CD14-positive monocyte (primary cell): ENCODE results near the gene SASH1. TPM values are rescaled to one million over a fixed set of nuclear protein-coding genes. Genes with fewer than 3 reads are reported as not detected.

Experiments
- DNase-seq, 3 donors: peaks; one replicate each; pipeline ENCODE4 v3.0.0-alpha.2; 2011 to 2022
- H2AFZ ChIP-seq: 2 replicates; pipeline ENCODE4 v1.6.0; 2012; ENCODE audit warnings: mild to moderate bottlenecking, low read depth, low read length, inconsistent platforms; ENCODE audit not compliant: insufficient read depth, poor library complexity, severe bottlenecking
- H3K27ac ChIP-seq, 2 donors: 1 replicate in 1 of 2; 2 replicates in 1 of 2; pipeline ENCODE4 v1.5.1; 2012 to 2013; ENCODE audit warnings: low read length in 2 of 2, control low read depth in 1 of 2, inconsistent platforms in 1 of 2, low read depth in 1 of 2, mild to moderate bottlenecking in 1 of 2
- H3K27me3 ChIP-seq, 2 donors: one replicate each; pipeline versions ENCODE4 v1.6.0 to v1.6.1; 2011 to 2013; ENCODE audit warnings: low read length in 2 of 2; ENCODE audit not compliant: control insufficient read depth in 2 of 2, insufficient read depth in 2 of 2
- H3K36me3 ChIP-seq, 2 donors: replicated peaks in 1 of 2; 1 replicate in 1 of 2; 2 replicates in 1 of 2; pipeline versions ENCODE4 v1.5.1 to v1.6.1; 2012 to 2013; ENCODE audit warnings: low read length in 2 of 2, control low read depth in 1 of 2, inconsistent platforms in 1 of 2, mild to moderate bottlenecking in 1 of 2; ENCODE audit not compliant: insufficient read depth in 2 of 2, control insufficient read depth in 1 of 2
- H3K4me1 ChIP-seq, 2 donors: 1 replicate in 1 of 2; 2 replicates in 1 of 2; pipeline versions ENCODE4 v1.5.1 to v1.6.1; 2012 to 2013; ENCODE audit warnings: low read length in 2 of 2, control low read depth in 1 of 2, inconsistent platforms in 1 of 2, mild to moderate bottlenecking in 1 of 2, moderate library complexity in 1 of 2; ENCODE audit not compliant: insufficient read depth in 2 of 2, control insufficient read depth in 1 of 2
- H3K4me2 ChIP-seq: replicated peaks from 2 replicates; pipeline ENCODE3; 2012; ENCODE audit warnings: low read length, moderate library complexity, mild to moderate bottlenecking; ENCODE audit not compliant: poor library complexity, severe bottlenecking; ENCODE audit errors: extremely low read depth
- H3K4me3 ChIP-seq, 3 experiments: fragments of 200-600 bp in 1 of 3; sonication (generic) in 1 of 3; replicated peaks in 1 of 3; 1 replicate in 2 of 3; 2 replicates in 1 of 3; pipeline ENCODE4 v1.5.1; 2011 to 2013; ENCODE audit warnings: low read length in 3 of 3, mild to moderate bottlenecking in 3 of 3, control low read depth in 2 of 3, low read depth in 2 of 3, inconsistent platforms in 1 of 3, moderate library complexity in 1 of 3
- H3K79me2 ChIP-seq: 2 replicates; pipeline ENCODE4 v1.6.0; 2012; ENCODE audit warnings: mild to moderate bottlenecking, control low read depth, inconsistent platforms, low read length, moderate library complexity; ENCODE audit not compliant: insufficient read depth
- H3K9ac ChIP-seq: 2 replicates; pipeline ENCODE4 v1.6.0; 2017; ENCODE audit warnings: low read length, mild to moderate bottlenecking; ENCODE audit not compliant: insufficient read depth, poor library complexity, severe bottlenecking
- H3K9me3 ChIP-seq, 2 donors: replicated peaks in 1 of 2; 1 replicate in 1 of 2; 2 replicates in 1 of 2; pipeline versions ENCODE4 v1.5.1 to v1.6.1; 2012 to 2013; ENCODE audit warnings: low read length in 2 of 2, control low read depth in 1 of 2; ENCODE audit not compliant: control insufficient read depth in 1 of 2, insufficient read depth in 1 of 2
- H4K20me1 ChIP-seq: 2 replicates; pipeline ENCODE4 v1.6.0; 2012; ENCODE audit warnings: mild to moderate bottlenecking, low read length, control low read depth, moderate library complexity; ENCODE audit not compliant: insufficient read depth
- H3K27ac Mint-ChIP-seq, 7 donors: one replicate each; pipeline ENCODE4 v1.8.0; 2020; ENCODE audit warnings: mild to moderate bottlenecking in 7 of 7, mixed read lengths in 7 of 7, moderate library complexity in 6 of 7, inconsistent platforms in 2 of 7
- H3K27me3 Mint-ChIP-seq, 3 donors: one replicate each; pipeline ENCODE4 v1.8.0; 2021 to 2022; ENCODE audit warnings: low read depth in 3 of 3, mild to moderate bottlenecking in 3 of 3, mixed read lengths in 3 of 3, moderate library complexity in 3 of 3, inconsistent platforms in 1 of 3
- H3K36me3 Mint-ChIP-seq, 2 donors: one replicate each; pipeline ENCODE4 v1.8.0; 2020; ENCODE audit warnings: mixed read lengths in 2 of 2, inconsistent platforms in 1 of 2, mild to moderate bottlenecking in 1 of 2
- H3K4me1 Mint-ChIP-seq: one replicate; pipeline ENCODE4 v1.8.0; 2020; ENCODE audit warnings: mild to moderate bottlenecking, mixed read lengths
- H3K4me3 Mint-ChIP-seq, 2 donors: one replicate each; pipeline ENCODE4 v1.8.0; 2020; ENCODE audit warnings: mild to moderate bottlenecking in 2 of 2, mixed read lengths in 2 of 2, moderate library complexity in 1 of 2
- H3K9me3 Mint-ChIP-seq, 7 donors: one replicate each; pipeline ENCODE4 v1.8.0; 2020 to 2022; ENCODE audit warnings: mixed read lengths in 7 of 7, mild to moderate bottlenecking in 6 of 7, moderate library complexity in 6 of 7, inconsistent platforms in 2 of 7
- CTCF ChIP-seq: fragments of 200-600 bp; IDR thresholded peaks from one replicate; pipeline ENCODE4 v1.8.0; 2022; ENCODE audit warnings: antibody characterized with exemption, mild to moderate bottlenecking
- WGBS: methylation state at CpG from one replicate; pipeline ENCODE4 v1.1.5; 2013; ENCODE audit warnings: missing lambda C conversion rate; ENCODE audit not compliant: insufficient coverage; 5-methylcytosine and 5-hydroxymethylcytosine counted together
- intact Hi-C, 2 donors: fragments of 100-400 bp; cut with micrococcal nuclease; formaldehyde crosslinking; loops; one replicate each; pipeline versions ENCODE4 v1.15.0 to v1.15.1; 2023
- polyA plus RNA-seq, 3 donors: library from polyadenylated mRNA; depleted of rRNA in 1 of 3; unstranded in 2 of 3; stranded (reverse) in 1 of 3; fragments of 300-500 nt in 2 of 3; fragments of >200 nt in 1 of 3; fragmentation: Illumina TruSeq in 2 of 3; gene quantifications; 1 replicate in 2 of 3; 2 replicates in 1 of 3; pipeline ENCODE4 v1.2.3, GENCODE V29; 2012 to 2021

SASH1 gene
- polyA plus RNA-seq, 3 donors = 0.90 to 5.1 (median 4.7) TPM

- H3K36me3 ChIP-seq = no peaks in the 10 kb centered on the region
- no peak overlapping the region for H2AFZ ChIP-seq
- peak overlapping the region; percentile 31 for H3K4me2 ChIP-seq
- H3K4me1 ChIP-seq = peaks cover 4 to 20% of the 10 kb centered on the region in 2 donors
- peak overlapping the region in 1 of 7 donors; percentile 13 for H3K27ac Mint-ChIP-seq
- peak overlapping the region in 1 of 2 donors; percentile 31 for H3K4me3 Mint-ChIP-seq
- H3K36me3 Mint-ChIP-seq = peaks cover 3 to 10% of the 10 kb centered on the region in 2 donors
- H3K27me3 ChIP-seq = peaks cover 0 to 8% of the 10 kb centered on the region in 2 donors
- no peak overlapping the region for H3K27ac ChIP-seq
- H3K79me2 ChIP-seq = no peaks in the 10 kb centered on the region
- H3K4me3 ChIP-seq = no peak overlapping the region
- H3K9ac ChIP-seq = no peak overlapping the region
- H4K20me1 ChIP-seq = no peaks in the 10 kb centered on the region
- intact Hi-C loops = no loop called here
- H3K27me3 Mint-ChIP-seq = peaks cover 14 to 30% (median 23%) of the 10 kb centered on the region in 3 donors
- peak in 2 of 3 donors; percentile 17 to 31 for DNase-seq
- peaks cover 14% of the 10 kb centered on the region for H3K4me1 Mint-ChIP-seq
- WGBS = 86% methylated on average over 4 of the region's 7 CpGs
- no peaks in the 10 kb centered on the region for H3K9me3 ChIP-seq
- TF ChIP-seq CTCF = no peak
- H3K9me3 Mint-ChIP-seq = peaks cover 0 to 9% (median 3%) of the 10 kb centered on the region in 7 donors
Measured at GRCh38 chr6:148358196-148358785, 15.7 kb downstream of the SASH1 start.

- H3K4me1 ChIP-seq = peaks cover 13 to 30% of the 10 kb centered on the region in 2 donors
- no peaks in the 10 kb centered on the region for H3K79me2 ChIP-seq
- peaks cover 0 to 8% of the 10 kb centered on the region in 2 donors for H3K27me3 ChIP-seq
- no peak for TF ChIP-seq CTCF
- H4K20me1 ChIP-seq = no peaks in the 10 kb centered on the region
- no peak overlapping the region for H3K4me2 ChIP-seq
- H3K9me3 Mint-ChIP-seq = peaks cover 0 to 10% (median 3%) of the 10 kb centered on the region in 7 donors
- no peak overlapping the region for H3K27ac ChIP-seq
- no peak overlapping the region for H3K4me3 ChIP-seq
- H3K9ac ChIP-seq = no peak overlapping the region
- DNase-seq = no peak
- peaks cover 21% of the 10 kb centered on the region for H3K4me1 Mint-ChIP-seq
- no peak overlapping the region for H2AFZ ChIP-seq
- H3K27ac Mint-ChIP-seq = no peak overlapping the region
- peaks cover 14 to 30% (median 21%) of the 10 kb centered on the region in 3 donors for H3K27me3 Mint-ChIP-seq
- peaks cover 3 to 10% of the 10 kb centered on the region in 2 donors for H3K36me3 Mint-ChIP-seq
- 100% methylated on average over 5 of the region's 5 CpGs for WGBS
- H3K36me3 ChIP-seq = no peaks in the 10 kb centered on the region
- H3K4me3 Mint-ChIP-seq = no peak overlapping the region
- H3K9me3 ChIP-seq = no peaks in the 10 kb centered on the region
- intact Hi-C loops = no loop called here
Measured at GRCh38 chr6:148359228-148359627, 16.6 kb downstream of the SASH1 start.
